GM19324 (cell line): ENCODE measurements around the gene BRIP1.
"Not testable (repeated sequence)": the region's sequence is repeated elsewhere in the genome, so short reads cannot be mapped to it uniquely, and the experiment has no call there.

Experiments used
- ATAC-seq: cut with Tn5 transposase; IDR thresholded peaks from one replicate; pipeline ENCODE4 v1.9.1; 2021; ENCODE audit warnings: mild to moderate bottlenecking, moderate library complexity; ENCODE audit not compliant: unreplicated experiment, low FRiP score

BRIP1 gene

GRCh38 chr17:61674609-61675008 is 188.7 kb downstream of the BRIP1 start:
- not testable (repeated sequence) for ATAC-seq

- not testable (repeated sequence) for ATAC-seq
Observed at GRCh38 chr17:61673019-61673897, 190.1 kb downstream of the BRIP1 start.

GRCh38 chr17:61672140-61672539 is 191.2 kb downstream of the BRIP1 start:
- no peak for ATAC-seq

- ATAC-seq, result no peak
Observed at GRCh38 chr17:61670691-61671090, 192.6 kb downstream of the BRIP1 start.

- no peak for ATAC-seq
Observed at GRCh38 chr17:61669522-61669921, 193.8 kb downstream of the BRIP1 start.

- ATAC-seq, result no peak
Observed at GRCh38 chr17:61668486-61668885, 194.8 kb downstream of the BRIP1 start.

GRCh38 chr17:61666406-61667088 is 196.8 kb downstream of the BRIP1 start:
- not testable (repeated sequence) for ATAC-seq

GRCh38 chr17:61663310-61663709 is 200.0 kb downstream of the BRIP1 start:
- no peak for ATAC-seq

- ATAC-seq, result no peak
Observed at GRCh38 chr17:61662741-61663140, 200.6 kb downstream of the BRIP1 start.

- ATAC-seq, result no peak
Observed at GRCh38 chr17:61662186-61662585, 201.1 kb downstream of the BRIP1 start.

- ATAC-seq, result no peak
Observed at GRCh38 chr17:61660746-61661485, 202.4 kb downstream of the BRIP1 start.

- ATAC-seq, result no peak
Observed at GRCh38 chr17:61659437-61659836, 203.9 kb downstream of the BRIP1 start.

- no peak for ATAC-seq
Observed at GRCh38 chr17:61658183-61658582, 205.1 kb downstream of the BRIP1 start.

GRCh38 chr17:61657338-61657737 is 206.0 kb downstream of the BRIP1 start:
- no peak for ATAC-seq

- ATAC-seq, result no peak
Observed at GRCh38 chr17:61656721-61657217, 206.6 kb downstream of the BRIP1 start.

- no peak for ATAC-seq
Observed at GRCh38 chr17:61650749-61651148, 212.6 kb downstream of the BRIP1 start.

GRCh38 chr17:61648587-61648986 is 214.7 kb downstream of the BRIP1 start:
- no peak for ATAC-seq

- ATAC-seq, result no peak
Observed at GRCh38 chr17:61647047-61647446, 216.3 kb downstream of the BRIP1 start.

GRCh38 chr17:61646482-61646881 is 216.8 kb downstream of the BRIP1 start:
- ATAC-seq, result no peak

GRCh38 chr17:61645920-61646319 is 217.4 kb downstream of the BRIP1 start:
- ATAC-seq, result no peak
